Suppressor macrophage (primary cell): ENCODE data around the gene PLA2G6.
A peak's percentile ranks its signal among the peaks of the same experiment; 100 is the strongest.
"Not testable (repeated sequence)": the region's sequence is repeated elsewhere in the genome, so short reads cannot be mapped to it uniquely, and the experiment has no call there.

Experiments used
- DNase-seq, 4 experiments: peaks; one replicate each; pipeline ENCODE4 v3.0.0-alpha.2; 2020 to 2022

The PLA2G6 gene

DNA sequence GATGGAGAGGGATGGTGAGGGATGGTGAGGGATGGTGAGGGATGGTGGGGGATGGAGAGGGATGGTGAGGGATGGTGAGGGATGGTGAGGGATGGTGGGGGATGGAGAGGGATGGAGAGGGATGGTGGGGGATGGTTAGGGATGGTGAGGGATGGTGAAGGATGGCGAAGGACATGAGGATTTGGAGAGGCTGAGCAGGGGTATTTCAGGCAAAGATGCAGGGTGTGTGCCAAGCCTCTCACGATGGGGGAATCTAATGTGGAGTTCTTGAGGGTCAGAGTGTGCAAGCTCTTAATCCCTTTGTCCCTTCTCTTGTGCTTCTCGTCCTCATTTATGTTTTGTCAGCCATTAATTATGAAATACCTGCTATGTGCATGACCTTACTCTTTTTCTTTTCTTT, 7.5 kb upstream of the PLA2G6 start:
- DNase-seq: no peak

DNA sequence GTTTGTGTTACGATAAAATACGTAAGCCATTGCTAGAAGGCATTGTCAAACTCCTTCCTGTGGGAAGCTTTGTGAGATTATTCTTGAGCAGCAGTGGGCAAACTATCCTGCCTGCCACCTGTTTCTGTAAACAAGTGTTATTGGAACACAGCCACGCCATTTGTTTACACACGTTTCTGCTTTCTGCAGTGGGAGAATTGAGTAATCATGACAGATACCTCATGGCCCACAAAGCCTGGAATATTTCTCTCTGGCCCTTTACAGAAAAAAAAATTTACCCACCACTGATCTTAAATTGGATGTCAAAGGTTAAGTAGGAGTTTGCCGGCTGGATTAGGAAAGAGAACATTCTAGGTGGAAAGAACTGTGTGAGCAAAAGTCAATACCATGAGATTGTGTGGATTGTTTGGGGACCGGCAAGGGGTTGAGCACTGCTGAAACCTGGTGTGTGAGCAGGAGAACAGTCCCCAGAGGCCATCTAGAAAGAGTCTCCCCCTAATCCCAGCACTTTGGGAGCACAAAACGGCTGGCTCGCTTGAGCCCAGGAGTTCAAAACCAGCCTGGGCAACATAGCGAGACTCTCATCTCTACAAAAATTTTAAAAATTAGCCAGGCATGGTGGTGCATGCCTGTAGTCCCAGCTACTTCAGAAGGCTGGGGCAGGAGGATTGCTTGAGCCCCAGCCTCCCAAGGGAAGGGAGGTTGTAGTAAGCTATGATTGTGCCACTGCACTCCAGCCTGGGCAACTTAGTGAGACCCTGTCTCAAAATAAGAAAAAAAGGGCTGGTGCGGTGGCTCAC, 6.0 kb upstream of the PLA2G6 start:
- DNase-seq: peak in 3 of 4 experiments; percentile 34 to 55 (median 45)

- DNase-seq: no peak
These were observed 4.8 kb upstream of the PLA2G6 start for GRCh38 chr22:38186429-38186828.

DNA sequence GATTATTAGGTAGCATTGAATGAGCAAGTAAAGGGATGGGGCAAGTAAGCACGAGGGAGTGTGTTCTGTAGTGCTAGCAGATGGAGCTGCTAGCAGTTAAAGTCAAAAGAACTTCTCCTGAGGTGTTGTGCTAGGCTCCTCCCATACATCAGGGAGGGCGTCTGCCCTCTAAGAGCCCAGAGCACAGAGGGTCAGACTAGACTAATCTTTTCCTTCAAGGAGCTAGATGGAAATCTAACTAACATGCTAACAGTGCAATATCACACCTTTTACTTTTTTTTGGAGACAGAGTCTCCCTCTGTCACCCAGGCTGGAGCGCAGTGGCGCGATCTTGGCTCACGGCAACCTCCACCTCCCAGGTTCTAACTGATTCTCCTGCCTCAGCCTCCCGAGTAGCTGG, 3.2 kb upstream of the PLA2G6 start:
- no peak for DNase-seq

GRCh38 chr22:38180841-38181452, 683 bp downstream of the PLA2G6 start:
- DNase-seq: peak; percentile 88 to 95 (median 94)

- not testable (repeated sequence) for DNase-seq
These were observed 3.1 kb downstream of the PLA2G6 start for GRCh38 chr22:38178605-38178937.

- peak in 2 of 4 experiments; percentile 29 to 37 for DNase-seq
These were observed 3.6 kb downstream of the PLA2G6 start for GRCh38 chr22:38177926-38178604.

DNA sequence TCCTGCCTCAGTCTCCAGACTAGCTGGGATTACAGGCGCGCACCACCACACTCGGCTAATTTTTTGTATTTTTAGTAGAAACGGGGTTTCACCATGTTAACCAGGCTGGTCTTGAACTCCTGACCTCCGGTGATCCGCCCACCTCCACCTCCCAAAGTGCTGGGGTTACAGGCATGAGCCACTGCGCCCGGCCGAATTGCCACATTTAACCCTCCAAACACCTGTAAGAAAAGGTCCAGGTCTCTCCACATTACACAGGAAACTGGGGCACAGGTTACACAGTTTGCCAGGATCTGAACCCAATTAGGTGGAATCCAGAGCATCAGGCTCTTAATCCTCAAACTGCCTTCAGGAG, 4.1 kb downstream of the PLA2G6 start:
- not testable (repeated sequence) for DNase-seq

DNA sequence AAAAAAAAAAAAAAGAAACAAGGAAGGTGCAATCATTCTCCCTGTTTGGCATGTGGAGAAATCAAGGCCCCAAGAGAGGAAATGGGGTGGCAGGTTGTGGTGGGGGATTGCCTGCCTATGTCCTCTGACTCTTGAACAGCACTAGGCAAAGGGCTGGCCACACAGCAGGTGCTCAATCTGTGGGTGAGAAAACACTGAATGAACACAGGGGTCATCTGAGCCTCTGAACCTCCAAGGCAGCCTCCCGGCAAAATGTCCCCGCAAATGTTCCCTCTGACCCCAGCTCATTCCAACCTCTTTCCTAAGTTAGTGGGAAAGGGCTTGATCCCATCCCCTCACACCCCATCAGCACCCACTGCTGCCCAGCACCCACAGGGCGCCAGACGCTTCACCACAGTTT, 4.6 kb downstream of the PLA2G6 start:
- peak in 1 of 4 experiments; percentile 27 for DNase-seq

GRCh38 chr22:38176170-38176741, 5.4 kb downstream of the PLA2G6 start:
- peak; percentile 95 to 99 (median 96) for DNase-seq

- no peak for DNase-seq
These were observed 6.2 kb downstream of the PLA2G6 start for GRCh38 chr22:38175206-38176118.

DNA sequence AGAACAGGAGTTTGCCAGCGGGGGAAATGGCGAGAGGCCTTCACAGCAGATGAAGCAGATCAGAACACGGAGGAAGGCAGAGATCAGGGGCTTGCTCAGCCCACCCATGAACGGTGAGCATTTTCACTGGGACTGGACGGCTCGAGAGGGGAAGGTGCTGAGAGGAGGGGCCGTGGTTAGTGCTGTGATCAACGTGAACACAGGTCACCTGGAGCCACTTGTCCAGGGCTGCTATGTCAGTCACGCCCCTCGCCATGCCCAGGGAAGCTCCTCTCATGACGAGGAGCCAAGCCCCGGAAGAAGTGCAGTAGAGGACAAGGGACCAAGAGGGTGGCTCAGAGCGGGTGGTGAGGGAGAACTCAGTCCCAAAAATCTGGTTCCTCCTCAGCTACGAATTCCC, 7.0 kb downstream of the PLA2G6 start:
- DNase-seq: no peak

- DNase-seq: no peak
These were observed 8.1 kb downstream of the PLA2G6 start for GRCh38 chr22:38173641-38173906.

- peak; percentile 28 to 49 (median 44) for DNase-seq
These were observed 8.6 kb downstream of the PLA2G6 start for GRCh38 chr22:38172832-38173640.

GRCh38 chr22:38171927-38172831, 9.5 kb downstream of the PLA2G6 start:
- DNase-seq: no peak

DNA sequence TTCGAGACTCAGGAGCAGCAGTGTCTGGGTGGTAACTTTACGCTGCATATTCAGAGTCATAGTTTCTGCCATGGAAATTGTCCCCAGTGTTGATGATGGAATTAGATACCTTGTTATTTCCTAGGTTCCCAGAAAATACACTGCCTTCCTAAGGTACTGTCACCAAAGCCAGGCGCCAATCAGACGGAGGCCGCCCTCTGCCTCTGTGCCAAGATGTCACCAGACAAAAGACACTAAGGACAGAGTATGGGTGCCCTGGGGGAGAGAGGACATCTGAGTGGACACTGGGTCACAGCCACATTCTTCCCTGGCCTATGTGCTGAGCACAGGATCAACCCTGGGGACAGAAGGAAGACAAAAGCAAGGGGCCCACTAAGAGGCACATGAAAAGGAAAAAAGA, 11.2 kb downstream of the PLA2G6 start:
- no peak for DNase-seq

DNA sequence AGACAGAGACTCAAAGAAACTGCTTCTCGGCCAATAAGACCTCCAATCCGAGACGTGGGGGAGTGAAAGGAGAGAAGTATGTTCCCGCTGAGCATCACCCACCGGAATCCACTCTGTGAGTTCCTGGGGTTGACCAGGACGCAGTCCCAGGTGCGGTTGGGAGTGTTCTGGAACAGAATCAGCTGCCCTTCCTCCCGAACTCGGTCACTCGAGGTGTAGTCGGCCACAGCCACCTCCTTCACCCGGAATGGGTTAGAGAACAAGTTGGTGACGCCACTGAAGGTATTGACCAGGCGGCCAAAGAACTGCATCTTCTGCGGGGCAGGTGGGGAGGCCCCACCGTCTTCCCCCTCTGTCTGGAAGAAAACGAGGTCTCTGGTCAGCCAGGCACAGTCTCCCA, 12.5 kb downstream of the PLA2G6 start:
- DNase-seq: no peak

GRCh38 chr22:38167988-38168407, 13.6 kb downstream of the PLA2G6 start:
- DNase-seq: no peak

DNA sequence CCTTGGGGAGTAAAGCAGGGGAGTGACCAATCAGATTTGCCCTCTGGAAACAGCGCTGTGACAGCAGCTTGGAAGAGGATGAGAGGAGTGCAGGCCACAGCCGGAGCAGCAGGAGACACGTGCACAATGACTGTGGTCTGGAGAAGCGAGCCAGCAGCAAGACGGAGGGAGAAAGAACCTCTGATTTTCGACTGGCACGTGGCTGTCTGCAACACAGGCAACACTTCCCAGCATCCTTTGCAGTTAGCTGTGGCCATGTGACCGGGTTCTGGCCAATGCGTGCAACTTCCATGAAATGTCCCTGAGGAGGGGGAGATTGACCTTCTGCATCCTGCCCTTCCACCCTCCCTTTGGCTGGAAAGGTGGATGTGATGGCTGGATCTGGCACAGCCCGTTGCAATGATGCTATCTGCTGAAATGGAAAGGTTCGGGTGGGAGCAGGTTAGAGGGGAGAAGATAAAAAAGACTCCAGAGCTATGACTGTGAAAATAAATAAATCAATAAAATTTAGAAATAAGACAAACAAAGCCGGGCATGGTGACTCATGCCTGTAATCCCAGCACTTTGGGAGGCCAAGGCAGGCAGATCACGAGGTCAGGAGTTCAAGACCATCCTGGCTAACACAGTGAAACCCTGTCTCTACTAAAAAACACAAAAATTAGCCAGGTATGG, 15.6 kb downstream of the PLA2G6 start:
- no peak for DNase-seq

DNA sequence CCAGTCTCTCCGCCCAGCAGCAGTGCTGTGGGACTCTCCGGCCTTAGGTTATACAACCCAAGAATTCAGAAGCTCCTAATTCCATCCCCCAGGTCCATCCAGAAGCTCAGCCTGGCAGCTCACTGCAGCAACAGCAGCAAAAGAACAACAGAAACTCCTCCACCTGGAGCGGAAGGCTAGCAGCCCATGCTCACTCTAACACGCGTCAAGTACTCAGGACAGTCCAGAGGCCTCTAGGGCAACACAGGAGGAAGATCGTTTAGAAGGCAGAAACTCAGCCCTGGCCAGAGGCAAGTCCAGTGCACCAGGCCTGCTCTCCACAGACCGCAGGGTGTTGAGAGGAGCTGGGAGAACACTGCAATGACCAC, 17.1 kb downstream of the PLA2G6 start:
- no peak for DNase-seq
